ENCODE data around the gene SEC61A2.
"Not testable (repeated sequence)": the region's sequence is repeated elsewhere in the genome, so short reads cannot be mapped to it uniquely, and the experiment has no call there.

Gene SEC61A2

DNA sequence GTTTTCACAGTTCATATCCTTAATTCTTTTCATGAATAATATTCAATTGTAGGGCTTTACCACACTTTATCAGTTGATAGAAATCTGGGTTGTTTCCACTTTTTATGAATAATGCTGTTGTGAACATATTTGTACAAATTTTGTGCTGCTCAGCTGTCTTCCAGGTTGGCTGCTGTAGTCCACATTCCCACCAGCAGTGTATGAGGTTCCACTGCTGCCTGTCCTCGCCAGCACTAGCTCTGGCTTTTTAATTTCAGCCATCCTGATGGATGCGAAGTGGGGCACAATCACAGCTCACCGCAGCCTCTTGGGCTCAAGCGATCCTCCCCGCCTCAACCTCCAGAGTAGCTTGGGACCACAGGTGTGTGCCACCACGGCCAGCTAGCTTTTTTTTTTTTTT is 33.5 kb downstream of the SEC61A2 start:
- DNase-seq: no peak

DNA sequence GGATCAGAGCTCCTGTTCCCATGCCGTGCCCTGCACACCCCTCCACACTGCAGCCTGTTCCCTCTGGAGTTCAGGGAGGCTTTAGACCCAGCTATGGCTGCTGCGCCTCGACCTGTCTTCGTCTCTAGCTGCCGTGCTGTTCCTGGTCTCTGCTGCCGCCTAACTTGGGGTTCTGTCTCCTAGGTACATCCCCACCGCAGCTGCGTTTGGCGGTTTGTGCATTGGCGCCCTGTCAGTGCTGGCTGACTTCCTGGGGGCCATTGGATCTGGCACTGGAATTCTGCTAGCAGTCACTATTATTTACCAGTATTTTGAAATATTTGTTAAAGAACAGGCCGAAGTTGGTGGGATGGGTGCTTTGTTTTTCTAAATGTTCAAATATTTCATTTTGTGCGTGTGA is 34.6 kb downstream of the SEC61A2 start:
- DNase-seq: no peak

DNA sequence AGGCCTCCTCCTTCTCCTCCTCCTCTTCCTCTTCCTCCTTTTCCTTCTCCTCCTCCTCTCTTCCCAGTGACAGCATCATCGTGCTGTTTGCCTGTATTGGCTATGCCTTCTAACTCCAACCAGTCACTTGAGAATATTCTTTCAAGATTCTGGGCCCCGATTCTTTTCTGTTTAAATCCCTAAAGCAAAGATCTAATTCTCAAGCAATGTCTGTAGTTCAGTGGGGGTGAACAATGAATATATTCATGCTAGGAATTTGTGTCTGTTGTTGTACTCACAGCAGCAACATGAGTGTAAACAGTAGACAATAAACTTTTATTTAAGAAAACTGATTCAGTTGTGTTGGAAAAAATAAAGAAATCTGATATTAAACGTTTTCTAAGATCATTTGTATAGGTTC is 35.6 kb downstream of the SEC61A2 start:
- DNase-seq: no peak

DNA sequence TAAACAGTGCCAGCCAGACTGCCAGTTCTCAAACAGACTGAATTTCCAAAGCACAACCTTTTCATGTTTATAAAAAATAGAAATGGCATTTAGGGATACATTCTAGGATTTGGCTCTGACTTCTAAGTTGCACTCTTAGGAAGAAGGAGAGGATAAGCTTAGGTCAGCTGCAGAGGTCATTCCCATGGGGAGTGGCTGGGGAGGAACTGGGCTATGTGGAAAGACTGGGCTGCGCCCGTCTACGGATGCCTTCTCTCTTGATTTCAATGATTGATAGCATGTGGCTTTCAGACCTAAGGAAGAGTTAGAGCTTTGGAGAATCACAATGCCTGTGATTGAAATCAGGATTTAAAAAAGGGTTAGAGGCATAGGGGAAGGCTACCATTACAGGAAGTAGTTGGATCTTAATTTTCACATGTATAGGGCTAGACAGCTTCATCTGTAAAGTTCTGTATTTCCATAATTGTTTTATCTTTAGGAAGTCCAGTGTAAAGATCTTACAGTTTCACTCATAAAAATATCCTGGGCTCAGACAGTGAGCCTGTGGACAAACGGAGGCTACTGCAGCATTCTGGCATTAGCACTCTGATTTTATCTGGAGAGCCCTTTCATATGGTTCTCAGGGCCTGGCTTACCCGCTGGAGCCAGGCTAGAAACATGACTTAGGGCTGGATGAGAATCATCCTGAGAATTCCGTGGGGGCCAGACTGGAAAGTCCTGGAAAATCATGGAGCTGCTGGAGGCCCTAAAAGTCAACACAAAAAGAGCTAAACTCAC is 36.7 kb downstream of the SEC61A2 start:
- DNase-seq: no peak

DNA sequence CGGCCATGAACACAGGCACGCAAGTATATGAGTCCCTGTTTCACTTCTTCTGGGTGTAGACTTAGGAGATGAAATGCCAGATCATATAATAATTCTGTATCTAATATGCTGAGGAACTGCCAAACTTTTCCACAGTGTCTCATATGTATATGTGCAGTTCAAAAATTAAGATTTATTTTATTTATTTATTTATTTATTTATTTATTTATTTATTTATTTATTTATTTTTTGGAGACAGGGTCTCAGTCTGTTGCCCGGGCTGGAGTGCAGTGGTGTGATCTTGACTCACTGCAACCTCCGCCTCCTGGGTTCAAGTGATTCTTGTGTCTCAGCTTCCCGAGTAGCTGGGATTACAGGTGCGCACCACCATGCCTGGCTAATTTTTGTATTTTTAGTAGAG is 42.0 kb downstream of the SEC61A2 start:
- not testable (repeated sequence) for DNase-seq

DNA sequence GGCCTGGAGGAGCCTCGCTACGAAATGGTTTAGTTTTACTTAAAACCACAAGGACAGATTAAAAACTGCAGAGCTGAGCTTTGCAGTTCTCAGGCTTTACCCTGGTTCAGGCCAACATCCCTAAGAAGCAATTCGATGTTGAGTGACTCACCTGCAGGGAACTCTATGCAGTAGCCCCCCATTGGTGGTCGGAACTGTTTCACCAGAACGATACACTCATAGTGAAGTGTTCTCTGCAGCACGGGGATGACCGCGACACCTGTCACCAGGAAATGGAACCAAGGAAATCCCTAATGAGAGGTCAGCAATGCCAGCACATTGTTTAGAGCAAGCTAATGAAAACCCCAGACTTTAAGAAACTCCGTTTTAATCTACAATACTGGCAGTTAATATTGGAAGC is 48.2 kb downstream of the SEC61A2 start:
- peak; percentile 38 for DNase-seq

DNA sequence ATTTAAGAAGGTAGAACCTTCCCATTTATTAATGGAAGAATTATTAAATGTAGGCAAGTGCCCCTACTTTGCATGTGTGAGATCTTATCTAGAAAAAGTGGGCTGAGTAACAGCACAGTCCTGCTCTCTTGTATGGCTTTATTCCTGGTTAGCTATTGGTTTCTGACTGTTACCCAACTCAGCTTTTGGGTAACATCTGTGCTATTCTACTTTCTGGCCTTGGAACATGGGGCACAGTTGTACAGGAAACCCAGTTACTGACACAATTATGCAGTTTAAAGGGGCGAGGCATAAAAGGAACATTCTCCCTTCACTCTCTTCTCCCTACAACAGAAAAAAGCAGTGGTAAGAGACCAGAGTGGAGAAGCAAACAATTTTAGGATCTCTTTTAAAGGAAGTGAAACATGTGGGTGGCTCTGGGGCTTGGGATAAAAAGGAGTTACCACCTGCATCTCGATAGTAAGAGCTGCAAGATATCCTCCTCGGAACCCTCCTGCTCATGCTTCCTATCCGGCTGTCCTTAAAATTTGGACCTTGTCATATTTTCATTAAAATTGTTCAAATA is 50.2 kb downstream of the SEC61A2 start:
- DNase-seq: no peak

DNA sequence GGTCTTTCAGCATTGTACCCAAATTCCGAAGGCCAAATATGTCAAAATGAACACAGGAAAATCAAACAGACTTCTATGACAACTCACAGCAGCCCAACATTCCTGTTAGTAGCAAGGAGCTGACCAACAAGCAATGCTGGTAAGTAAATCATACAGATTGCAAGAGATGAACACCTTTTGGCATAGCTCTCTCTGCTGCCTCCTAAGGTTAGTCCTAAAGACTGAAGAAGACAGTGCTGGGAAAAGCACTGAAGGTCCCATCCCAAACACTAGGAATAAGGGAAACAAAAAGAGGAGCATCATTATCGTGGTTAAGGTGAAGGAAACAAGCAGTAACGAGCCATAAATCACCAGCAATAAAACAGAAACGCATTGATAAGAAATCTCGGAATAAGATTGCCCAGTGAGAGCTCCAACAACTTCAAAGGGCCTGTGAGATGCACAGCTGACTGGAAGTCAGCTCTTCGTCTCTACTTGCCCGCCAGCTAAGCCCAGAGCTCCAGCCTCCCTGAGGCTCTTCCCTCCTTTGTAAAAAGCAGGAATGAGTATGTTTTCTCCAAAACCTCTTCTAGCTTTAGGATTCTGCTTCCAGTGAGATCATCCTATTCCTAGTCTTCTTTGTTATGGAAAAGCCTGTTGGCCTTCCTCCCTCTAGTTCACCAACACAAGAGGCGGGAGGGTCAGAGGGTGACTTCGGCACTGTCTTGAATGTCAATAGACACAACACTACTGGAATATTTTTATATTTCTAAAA is 50.9 kb downstream of the SEC61A2 start:
- no peak for DNase-seq

DNA sequence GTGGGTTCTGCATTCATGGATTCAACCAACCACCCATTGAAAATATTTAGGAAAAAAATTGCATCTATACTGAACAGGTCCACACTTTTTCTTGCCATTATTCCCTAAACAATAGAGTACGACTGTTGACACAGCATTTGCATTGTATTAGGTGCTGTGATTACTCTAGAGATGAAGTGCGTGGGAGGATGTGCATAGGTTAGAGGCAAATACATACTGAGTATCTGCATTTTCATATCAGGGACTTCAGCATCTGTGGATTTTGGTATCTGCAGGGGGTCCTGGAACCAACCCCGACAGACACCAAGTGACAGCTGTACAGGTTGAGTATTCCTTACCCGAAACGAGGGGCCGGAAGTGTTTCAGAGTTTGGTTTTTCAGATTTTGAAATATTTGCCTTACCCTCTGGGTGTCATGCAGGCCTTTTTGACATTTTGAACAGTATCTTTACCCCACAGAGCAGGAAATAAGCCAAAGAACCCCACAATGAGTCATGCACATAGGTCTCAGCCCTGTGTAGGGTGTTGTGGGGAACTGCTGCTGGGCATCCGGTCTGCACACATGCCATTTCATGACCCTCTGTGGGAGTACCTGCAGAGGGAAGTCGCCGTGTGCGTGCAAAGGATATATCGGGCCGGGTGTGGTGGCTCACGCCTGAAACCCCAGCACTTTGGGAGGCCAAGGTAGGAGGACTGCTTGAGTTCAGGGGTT is 51.7 kb downstream of the SEC61A2 start:
- peak; percentile 73 for DNase-seq

DNA sequence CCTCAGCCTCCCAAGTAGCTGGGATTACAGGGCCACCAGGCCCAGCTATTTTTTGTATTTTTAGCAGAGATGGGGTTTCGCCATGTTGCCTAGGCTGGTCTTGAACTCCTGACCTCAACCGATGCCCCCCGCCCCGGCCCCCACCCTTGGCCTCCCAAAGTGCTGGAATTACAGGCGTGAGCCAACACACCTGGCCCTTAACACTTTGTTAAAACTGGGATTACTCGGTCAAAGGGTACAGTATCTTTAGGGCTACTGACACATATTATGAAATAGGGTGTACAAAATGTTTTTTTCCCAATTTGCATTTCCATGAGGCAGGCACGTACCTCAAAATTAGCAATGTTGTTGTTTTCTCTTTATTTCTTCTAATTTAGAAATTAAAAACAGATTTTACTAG is 54.7 kb downstream of the SEC61A2 start:
- DNase-seq: no peak

DNA sequence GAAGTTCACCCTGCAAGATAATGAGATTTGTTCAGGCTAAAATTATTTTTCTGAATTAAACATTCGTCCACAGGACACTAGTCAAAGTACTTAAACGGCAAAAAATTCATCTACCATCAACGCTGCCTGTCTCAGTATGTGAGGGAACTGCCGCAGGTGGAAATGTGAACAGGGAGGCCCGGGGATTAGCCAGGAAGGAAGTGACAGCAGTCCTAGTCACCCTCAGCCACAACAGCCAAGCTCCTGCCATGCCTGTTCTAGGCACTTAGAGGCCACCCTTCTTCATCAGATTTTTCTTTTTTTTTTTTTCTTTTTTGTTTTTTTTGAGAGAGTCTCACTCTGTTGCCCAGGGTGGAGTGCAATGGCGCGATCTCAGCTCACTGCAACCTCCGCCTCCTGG is 56.8 kb downstream of the SEC61A2 start:
- DNase-seq: peak; percentile 36

DNA sequence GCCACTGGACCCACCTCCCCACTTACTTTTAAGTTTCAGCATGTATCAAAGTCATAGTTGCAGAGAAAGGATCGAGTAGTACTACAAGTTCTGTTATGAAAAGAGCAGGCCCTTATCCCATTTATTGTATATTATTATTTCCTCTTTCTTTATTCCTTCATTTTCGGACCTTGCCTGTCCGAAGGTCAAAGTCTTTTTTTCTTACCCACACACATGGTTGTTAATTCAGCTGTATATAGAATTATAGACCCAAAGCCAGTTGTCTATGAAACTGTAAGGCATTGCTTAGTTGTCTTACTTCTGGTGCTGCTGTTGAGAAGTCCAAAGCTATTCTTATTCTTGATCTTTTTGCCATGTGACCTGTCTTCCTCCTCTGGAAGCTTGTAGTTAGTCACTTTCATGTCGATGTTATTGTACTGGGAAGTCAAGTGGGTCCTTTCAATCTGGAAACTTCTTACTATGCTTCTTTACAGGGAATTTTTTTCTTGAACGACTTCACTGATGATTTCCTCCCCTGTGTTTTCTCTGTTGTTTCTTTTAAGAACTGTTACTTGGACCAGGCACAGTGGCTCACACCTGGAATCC is 57.9 kb downstream of the SEC61A2 start:
- no peak for DNase-seq

DNA sequence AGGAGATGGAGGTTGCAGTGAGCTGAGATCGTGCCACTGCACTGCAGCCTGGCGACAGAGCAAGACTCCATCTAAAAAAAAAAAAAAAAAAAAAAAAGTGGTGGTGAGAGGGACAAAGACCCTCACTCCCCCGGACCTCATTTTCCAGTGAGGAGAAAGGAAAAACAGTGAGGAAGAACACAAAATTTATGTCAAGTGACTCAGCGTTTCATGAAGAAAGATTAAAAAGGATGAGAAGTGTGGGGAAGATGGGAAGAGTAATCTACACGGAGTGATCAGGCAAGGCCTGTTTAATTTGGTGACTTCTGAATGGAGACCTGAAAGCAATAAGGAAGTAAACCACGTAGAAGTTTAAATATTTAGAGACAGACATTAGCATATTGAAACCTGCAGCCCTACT is 59.2 kb downstream of the SEC61A2 start:
- no peak for DNase-seq

DNA sequence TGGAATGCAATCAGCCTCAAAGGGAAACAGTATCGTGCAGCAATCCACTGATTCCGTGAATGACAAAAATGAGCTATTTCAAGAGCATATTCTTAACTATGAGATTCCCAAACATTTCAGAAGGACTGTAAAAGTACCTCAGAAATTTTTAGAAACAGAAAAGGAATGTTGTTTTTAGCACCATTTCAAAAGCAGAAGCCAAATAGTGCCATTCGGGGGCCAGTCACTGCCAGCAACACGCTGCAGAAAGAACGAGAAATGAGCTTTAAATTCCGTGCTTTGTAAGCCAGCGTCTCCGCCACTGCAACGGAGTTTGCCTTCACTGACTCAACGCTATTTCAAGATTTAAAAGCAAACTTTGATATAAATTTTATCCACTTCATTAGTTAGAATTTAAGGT is 59.9 kb downstream of the SEC61A2 start:
- no peak for DNase-seq

DNA sequence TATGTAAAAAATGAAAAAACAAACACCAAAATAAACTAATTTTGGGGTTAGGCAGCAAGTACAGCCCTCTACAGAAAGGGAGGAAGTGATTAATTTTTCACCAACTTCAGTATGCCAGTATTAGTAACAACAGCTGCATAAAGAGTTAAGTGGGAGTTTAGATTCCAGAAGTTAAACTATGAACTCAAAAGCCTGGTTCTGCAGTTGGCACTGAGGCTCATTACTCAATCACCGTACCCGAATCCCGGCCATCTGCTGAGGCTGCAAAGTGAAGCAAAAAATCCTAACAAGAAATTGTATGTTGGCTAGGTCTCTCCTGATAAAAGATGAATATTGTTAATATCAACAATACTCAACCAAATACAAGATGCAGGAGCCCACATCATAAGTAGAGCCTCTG is 62.2 kb downstream of the SEC61A2 start:
- no peak for DNase-seq

DNA sequence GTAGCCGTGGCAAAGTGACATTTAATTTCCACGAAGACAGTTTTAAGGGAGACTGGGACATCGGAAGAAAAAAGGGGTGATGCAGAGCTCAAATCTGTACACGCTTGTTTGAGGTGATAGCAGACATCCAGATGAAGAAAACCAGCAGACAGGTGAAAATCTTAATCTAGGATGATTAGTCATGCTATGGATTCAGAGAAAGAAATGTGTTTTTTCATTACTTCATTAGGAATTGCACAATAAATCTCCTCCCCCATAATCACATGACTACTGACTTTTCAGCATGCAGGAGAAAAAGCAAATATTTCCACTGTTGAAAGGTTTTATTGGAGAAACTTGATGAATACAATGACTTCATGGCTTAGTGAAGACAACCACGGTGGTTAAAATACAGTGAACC is 63.7 kb downstream of the SEC61A2 start:
- no peak for DNase-seq

DNA sequence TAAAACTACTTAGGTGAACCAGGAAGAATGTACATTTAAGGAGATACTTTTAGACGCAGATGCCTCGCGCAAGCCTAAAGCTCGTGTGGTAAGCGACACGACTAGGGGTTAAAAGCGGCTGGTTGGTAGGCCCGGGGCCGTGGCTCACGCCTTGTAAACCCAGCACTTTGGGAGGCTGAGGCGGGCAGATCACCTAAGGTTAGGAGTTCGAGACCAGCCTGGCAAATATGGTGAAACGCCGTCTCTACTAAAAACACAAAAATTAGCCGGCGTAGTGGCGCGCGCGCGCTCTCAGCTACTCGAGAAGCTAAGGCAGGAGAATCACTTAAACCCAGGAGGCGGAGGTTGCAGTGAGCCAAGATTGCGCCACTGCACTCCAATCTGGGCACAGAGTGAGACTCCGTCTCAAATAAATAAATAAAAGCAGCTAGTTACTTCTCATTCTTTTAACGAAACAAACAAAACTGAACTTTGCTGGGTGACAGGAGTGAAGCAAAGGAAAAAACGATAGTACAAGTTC is 65.3 kb downstream of the SEC61A2 start:
- DNase-seq: peak; percentile 63

DNA sequence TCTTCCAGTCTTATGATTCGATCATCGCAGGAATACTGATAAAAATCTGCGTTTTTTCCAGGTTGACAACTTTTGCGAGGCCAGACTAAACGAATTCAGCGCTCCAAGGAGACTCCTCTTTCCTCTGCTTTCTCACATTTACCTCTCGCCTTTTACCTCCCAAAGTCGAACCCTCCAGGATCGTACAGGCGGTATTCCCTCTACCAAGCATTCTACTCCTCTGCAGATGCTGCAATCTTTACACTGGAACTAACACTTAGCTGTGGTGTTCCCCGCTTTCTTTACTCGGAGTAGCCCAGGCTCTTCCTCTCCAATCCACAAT is 65.8 kb downstream of the SEC61A2 start:
- no peak for DNase-seq

DNA sequence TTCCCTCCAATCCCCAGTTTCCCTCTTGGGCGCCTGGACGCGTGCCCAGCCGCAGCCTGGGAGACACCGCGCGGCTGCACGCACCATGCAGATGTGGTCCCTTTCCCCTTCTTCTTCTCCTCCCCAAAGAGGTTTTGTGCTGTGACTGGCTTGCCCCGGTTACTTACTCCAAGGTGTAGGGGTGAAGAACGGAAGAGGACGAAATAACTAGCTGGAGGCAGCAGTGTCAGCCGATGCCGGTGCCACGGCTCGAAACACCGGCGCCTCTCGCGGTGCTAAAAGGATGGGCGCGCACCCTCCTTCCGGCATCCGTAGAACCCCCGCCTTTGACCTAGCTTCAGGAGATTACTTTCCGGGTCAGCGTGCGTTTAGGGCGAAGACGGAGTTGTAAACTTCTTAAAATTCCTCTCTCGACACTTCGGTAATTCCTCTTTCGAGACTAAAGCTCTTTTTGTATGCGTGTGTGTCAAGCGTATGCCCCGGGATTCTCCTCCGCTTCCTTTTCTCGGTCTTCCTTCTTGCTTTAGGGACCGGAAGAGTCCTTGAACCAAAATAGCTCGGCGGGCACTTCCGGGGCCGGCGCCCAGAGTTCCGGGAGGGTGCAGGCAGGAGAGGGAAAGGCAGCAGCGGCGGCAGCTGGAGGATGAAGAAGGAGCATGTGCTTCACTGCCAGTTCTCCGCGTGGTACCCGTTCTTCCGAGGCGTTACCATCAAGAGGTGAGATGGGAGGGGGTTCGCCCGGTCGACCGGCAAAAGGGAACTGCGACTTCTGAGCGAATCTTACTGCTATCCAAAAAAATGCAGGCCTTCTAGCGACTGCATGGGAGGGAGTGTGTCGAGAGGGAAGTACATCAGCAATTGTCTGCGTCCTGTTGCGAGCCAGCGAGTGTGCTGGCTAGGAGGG is 66.4 kb downstream of the SEC61A2 start, which contains the start of the genes CDC123 and NUDT5:
CDC123 (plus strand) TSS at position 586 of the 904 bp plus-strand sequence; CDS start at position 644, 58 bp downstream.
NUDT5 (minus strand) TSS at position 289 of the 904 bp plus-strand sequence. CDS start 9,600 bp downstream, outside the sequence.
- peak; percentile 92 for DNase-seq

DNA sequence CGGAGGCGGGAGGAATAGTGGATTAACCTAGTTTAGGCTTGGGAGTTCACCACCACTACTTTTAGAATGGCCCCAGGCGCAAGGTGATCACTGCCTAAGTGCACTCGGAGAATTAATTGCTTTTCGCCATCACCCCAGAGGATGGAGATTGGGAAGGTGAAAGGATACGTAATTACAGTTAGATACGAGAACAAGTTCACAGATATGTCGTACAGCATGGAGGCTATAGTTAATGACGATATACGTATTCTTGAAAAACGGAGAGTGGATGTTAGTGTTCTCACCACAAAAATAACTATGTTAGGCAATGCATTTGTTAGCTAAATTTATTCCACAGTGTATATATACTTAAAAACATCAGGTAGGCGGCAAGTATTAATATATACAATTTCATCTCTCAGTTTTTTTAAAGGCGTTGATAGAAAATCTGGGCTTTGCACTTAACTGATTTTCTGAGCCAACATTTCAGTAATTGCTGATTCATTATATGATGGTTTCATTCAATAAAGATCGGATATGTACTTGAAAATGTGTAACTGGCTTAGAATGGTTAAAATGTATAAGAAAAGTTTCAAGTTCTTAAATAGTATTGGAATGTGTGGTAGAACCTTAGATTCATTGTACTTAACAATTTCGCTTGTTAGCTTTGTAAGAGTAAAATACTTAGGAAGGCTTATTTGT is 67.2 kb downstream of the SEC61A2 start:
- no peak for DNase-seq

DNA sequence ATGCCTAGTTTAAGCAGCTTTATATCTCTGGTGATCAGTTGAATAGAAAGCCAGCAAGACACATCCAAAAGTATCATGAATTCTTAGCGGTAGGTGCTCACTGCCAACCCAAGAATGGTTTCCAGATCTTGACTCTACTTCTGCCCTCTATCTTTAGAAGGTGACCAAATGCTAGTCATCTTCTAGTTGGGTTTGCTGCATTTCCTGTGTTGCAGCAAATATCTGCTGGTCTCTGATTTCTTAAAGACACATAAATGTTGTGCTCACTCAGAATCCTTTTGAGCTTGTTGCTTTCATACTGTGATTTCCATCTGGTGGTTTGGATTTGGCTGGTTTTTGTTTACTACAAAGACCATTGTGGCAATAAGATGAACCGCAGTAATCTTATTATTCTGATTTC is 68.7 kb downstream of the SEC61A2 start:
- DNase-seq: no peak
